ENCODE data around the gene DALRD3.

DNA sequence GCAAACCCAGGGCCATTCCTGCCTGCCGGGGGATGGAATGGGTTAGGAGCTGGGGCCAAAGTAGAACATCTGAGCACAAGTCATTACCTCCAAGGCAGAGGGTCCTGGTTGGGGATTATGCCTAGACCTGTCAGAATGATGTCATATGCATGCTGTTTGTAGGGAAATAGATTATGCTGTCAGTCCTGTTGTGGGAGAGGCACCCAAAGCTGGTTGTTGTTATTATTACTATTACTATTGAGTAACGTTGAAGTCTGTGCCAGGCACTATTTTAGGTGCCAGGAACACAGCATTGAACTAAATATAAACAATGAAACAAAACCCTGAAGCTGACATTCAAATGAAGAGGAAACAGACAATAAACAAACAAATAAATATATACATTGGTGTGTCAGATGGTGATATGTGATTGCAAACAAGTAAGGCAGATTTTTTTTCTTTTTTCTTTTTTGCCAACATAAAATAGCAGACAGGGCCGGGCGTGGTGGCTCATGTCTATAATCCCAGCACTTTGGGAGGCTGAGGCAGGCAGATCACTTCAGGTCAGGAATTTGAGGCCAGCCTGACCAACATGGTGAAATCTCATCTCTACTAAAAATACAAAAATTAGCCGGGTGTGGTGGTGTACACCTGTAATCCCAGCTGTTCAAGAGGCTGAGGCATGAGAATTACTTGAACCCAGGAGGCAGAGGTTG is 26.4 kb downstream of the DALRD3 start:
- TF ChIP-seq, protein P1, sequence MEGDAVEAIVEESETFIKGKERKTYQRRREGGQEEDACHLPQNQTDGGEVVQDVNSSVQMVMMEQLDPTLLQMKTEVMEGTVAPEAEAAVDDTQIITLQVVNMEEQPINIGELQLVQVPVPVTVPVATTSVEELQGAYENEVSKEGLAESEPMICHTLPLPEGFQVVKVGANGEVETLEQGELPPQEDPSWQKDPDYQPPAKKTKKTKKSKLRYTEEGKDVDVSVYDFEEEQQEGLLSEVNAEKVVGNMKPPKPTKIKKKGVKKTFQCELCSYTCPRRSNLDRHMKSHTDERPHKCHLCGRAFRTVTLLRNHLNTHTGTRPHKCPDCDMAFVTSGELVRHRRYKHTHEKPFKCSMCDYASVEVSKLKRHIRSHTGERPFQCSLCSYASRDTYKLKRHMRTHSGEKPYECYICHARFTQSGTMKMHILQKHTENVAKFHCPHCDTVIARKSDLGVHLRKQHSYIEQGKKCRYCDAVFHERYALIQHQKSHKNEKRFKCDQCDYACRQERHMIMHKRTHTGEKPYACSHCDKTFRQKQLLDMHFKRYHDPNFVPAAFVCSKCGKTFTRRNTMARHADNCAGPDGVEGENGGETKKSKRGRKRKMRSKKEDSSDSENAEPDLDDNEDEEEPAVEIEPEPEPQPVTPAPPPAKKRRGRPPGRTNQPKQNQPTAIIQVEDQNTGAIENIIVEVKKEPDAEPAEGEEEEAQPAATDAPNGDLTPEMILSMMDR (IDR thresholded peaks at IDR 0.05; ENCODE audit: insufficient read depth, low read depth, low read length), result no peak
- TF ChIP-seq EZH2 (IDR thresholded peaks at IDR 0.05; ENCODE audit: insufficient read depth, low read length), result no peak

Measured in astrocyte (in vitro differentiated cells and primary cell).